ENCODE results near the gene SEMA3D.

DNA sequence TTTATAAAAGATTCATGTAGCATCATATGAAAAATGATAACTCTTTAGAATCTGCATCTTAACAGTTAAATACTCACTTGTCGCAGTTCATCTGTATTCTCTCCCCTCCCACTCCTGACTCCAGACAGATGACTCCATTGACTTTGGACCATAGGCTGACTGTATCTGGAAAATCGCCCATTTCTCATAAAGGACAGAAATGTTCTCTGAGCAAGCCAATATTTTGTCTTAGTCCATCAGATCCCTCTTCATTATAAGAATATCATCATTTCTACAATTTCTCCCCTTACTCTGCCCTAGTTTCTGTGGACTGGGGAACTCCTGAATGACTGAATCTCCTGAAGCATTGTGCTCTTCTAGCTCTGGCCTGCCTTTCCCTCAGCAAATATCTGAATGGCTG, 125.4 kb downstream of the SEMA3D start:
- TF ChIP-seq, protein P1, sequence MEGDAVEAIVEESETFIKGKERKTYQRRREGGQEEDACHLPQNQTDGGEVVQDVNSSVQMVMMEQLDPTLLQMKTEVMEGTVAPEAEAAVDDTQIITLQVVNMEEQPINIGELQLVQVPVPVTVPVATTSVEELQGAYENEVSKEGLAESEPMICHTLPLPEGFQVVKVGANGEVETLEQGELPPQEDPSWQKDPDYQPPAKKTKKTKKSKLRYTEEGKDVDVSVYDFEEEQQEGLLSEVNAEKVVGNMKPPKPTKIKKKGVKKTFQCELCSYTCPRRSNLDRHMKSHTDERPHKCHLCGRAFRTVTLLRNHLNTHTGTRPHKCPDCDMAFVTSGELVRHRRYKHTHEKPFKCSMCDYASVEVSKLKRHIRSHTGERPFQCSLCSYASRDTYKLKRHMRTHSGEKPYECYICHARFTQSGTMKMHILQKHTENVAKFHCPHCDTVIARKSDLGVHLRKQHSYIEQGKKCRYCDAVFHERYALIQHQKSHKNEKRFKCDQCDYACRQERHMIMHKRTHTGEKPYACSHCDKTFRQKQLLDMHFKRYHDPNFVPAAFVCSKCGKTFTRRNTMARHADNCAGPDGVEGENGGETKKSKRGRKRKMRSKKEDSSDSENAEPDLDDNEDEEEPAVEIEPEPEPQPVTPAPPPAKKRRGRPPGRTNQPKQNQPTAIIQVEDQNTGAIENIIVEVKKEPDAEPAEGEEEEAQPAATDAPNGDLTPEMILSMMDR (conservative IDR thresholded peaks at IDR 0.05): no peak
- no peak for TF ChIP-seq EZH2 (IDR thresholded peaks at IDR 0.05; ENCODE audit: low read depth)
